ENCODE results near the gene RFX3.

DNA sequence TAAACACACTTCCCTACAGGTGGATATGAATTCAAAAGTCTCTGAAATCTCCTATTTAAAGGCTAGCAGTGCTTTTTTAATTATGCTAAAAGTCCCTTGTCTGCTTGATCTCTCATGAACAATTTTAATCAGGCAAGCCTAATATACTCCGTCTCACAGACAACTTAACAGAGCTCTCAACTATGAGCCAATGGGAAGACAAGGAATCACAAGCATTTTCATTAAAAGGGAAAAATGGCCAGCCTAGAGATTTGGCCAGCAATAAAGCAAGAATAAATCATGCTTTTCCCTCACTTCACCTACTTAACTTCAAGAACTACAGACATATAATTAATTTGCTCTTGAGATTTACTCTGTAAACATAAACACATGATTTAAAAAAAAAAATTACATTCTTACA lies 78.0 kb downstream of the RFX3 start:
- no peak for TF ChIP-seq POLR2A (IDR thresholded peaks at IDR 0.05)
- no peak for TF ChIP-seq POLR2AphosphoS5 (IDR thresholded peaks at IDR 0.05)
